ENCODE results near the gene CUEDC1. TPM values are rescaled to one million over a fixed set of nuclear protein-coding genes. Genes with fewer than 3 reads are reported as not detected.

Gene CUEDC1
- total RNA-seq, 4 donors from 2014 or later: 7.9 to 63.6 (median 18.8) TPM

DNA sequence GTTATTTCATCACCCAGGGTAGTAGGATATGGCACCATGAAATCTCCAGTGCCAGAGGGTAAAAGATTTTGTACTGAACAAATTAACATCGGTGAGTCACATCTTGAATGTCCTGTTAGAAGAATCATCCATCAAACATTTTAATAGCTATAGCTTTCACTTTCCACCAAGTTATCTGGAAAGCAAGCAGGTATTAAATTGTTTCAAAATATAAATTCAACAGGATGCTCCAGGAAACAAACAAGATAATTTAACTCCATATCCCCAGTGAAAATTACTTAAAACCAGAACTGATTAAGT, 30.4 kb upstream of the CUEDC1 start:
- Histone ChIP-seq H3K27me3 (no peaks in the 10 kb centered on the region), H3K9me3 (no peaks in the 10 kb centered on the region), H3K4me1 (peaks cover 8 to 13% of the 10 kb centered on the region in 2 donors), H3K27ac (peak overlapping the region; percentile 96 to 98), H3K4me3 (no peak overlapping the region), H3K36me3 (no peaks in the 10 kb centered on the region)
- no peak for DNase-seq
- TF ChIP-seq POLR2A (IDR thresholded peaks at IDR 0.05): no peak
- TF ChIP-seq, protein P1, sequence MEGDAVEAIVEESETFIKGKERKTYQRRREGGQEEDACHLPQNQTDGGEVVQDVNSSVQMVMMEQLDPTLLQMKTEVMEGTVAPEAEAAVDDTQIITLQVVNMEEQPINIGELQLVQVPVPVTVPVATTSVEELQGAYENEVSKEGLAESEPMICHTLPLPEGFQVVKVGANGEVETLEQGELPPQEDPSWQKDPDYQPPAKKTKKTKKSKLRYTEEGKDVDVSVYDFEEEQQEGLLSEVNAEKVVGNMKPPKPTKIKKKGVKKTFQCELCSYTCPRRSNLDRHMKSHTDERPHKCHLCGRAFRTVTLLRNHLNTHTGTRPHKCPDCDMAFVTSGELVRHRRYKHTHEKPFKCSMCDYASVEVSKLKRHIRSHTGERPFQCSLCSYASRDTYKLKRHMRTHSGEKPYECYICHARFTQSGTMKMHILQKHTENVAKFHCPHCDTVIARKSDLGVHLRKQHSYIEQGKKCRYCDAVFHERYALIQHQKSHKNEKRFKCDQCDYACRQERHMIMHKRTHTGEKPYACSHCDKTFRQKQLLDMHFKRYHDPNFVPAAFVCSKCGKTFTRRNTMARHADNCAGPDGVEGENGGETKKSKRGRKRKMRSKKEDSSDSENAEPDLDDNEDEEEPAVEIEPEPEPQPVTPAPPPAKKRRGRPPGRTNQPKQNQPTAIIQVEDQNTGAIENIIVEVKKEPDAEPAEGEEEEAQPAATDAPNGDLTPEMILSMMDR (IDR thresholded peaks at IDR 0.05): no peak
- intact Hi-C loops (cut with DNase I; ENCODE audit: low total_unique reads): no loop called here

DNA sequence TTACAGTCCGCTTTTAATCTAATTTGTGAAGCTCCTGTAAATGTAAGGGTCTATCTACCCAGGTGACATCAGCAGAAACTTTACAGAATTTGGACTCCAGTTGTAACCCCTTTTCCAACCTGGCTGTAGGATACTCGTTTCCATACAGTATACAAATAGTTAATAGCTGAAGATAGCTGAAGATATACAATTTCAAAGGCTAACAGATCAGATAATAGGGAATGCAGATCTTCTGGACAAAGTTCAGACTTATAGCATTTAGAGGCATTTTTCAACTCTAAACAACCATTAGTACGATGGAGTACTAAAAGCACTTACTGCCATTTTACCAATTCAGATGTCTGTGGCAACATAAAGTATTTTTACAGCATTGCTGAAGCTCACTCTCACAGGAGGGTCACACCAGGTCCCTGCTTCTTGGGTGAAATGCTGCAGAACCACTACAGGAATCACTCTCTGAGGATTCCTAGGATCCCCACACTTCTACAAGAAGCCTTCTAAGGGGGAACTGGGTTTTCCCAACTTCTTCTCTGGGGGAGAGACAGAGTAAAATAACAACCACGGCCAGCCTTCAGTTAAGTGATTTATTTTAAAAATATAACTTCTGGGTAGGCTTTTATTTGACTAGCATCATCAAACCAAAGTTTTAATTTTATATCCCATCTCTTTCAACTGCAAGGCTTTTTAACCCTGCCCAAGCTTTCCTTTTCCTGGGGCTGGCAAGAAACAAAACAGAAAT, 29.9 kb upstream of the CUEDC1 start:
- Histone ChIP-seq H3K27ac (peak overlapping the region; percentile 96 to 98), H3K4me3 (no peak overlapping the region), H3K27me3 (no peaks in the 10 kb centered on the region), H3K4me1 (peaks cover 8 to 13% of the 10 kb centered on the region in 2 donors), H3K36me3 (no peaks in the 10 kb centered on the region), H3K9me3 (no peaks in the 10 kb centered on the region)
- intact Hi-C loops (cut with DNase I; ENCODE audit: low total_unique reads): no loop called here
- TF ChIP-seq POLR2A (IDR thresholded peaks at IDR 0.05): no peak
- TF ChIP-seq, protein P1 (IDR thresholded peaks at IDR 0.05): no peak
- DNase-seq: no peak

DNA sequence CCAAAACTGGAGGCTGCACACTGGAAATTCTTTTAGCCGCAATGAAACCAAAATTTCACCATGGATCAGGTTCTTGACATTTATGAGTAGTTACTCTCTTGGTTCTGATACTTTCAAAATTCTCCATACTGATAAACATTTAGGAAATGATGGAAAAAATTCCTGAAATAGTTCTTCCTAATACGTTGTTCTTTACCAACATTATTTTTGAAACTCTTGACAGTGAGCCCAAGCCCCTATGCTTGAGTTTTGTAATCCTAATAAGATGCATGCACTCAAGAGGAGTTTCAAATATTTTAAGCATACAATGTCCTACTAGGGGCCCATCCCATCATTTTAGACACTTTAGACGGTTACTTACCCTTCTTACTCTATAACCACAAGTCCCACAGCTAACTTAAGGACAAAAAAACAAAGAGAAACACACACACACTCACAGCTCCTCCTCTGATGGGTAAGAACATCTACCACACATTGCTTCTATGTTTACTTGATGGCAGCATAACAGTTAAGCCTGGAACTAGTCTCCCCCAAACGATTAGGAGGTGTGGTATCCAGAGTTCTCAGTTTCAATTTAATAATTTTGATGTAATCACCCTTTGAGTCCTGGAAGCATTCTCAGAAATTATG, 29.2 kb upstream of the CUEDC1 start:
- peaks cover 8 to 13% of the 10 kb centered on the region in 2 donors for H3K4me1 ChIP-seq

DNA sequence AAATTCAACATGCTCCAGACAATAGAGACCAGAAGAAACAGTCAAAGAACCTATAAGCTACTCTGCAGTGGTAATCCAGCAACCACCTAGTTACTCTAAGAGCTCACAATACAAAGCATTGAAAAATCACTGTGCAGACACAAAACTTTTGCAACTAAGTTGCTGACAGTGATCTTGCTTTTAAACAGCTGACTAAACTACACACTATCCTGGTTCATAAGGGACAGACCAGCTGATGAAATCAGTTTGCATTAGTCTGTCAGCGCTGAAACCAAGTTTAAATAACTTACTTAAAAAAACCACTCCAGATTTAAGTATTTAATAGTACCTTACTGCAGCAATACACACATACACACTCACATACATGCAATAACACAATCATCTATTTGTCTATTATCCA, 28.2 kb upstream of the CUEDC1 start:
- no peak for DNase-seq
- Histone ChIP-seq H3K36me3 (no peaks in the 10 kb centered on the region), H3K4me1 (peaks cover 8 to 13% of the 10 kb centered on the region in 2 donors), H3K9me3 (no peaks in the 10 kb centered on the region), H3K27ac (no peak overlapping the region), H3K27me3 (no peaks in the 10 kb centered on the region), H3K4me3 (no peak overlapping the region)
- TF ChIP-seq, protein P1 (IDR thresholded peaks at IDR 0.05): no peak
- TF ChIP-seq POLR2A (IDR thresholded peaks at IDR 0.05): no peak
- intact Hi-C loops (cut with DNase I; ENCODE audit: low total_unique reads): no loop called here

More for the DNA sequence above, 29.2 kb upstream of the CUEDC1 start:
- H3K9me3 ChIP-seq: no peaks in the 10 kb centered on the region
- H3K4me3 ChIP-seq: no peak overlapping the region
- H3K27ac ChIP-seq: peak overlapping the region; percentile 96 to 98
- no peaks in the 10 kb centered on the region for H3K36me3 ChIP-seq
- no peak for DNase-seq
- intact Hi-C loops (cut with DNase I; ENCODE audit: low total_unique reads): no loop called here
- no peaks in the 10 kb centered on the region for H3K27me3 ChIP-seq
- TF ChIP-seq, protein P1 (IDR thresholded peaks at IDR 0.05): no peak
- TF ChIP-seq POLR2A (IDR thresholded peaks at IDR 0.05): no peak

DNA sequence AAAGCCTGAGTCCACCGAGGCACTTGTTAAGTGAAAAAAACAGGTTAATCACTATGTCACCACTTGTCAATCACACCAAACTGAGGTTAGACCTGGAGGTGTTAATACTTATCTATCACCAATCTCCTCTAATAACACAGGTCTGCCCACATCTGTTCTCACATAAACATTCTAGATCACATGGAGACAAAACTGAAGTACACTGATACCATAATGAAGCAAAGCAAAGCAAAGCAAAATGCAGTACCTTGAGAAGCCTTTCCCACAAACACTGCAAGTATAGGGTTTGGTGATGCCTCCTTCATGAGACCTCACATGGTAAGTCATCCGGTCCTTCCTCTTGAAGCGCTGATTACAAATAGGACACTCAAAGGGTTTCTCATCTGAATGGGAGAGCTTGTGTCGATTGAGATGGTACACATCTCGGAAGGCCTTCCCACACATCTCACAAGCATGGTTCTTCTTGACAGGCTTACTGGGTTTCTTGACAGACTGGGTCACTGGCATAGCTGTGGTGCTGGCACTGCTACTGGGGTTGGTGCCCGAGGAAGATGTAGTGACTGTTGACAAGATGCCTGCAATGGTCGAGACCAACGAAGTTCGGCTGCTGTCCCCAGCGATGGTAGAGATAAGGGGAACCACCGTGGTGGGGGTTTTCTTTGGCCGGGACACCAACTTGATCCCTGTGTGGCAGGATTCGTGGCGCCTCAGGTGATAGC, 27.4 kb upstream of the CUEDC1 start:
- H3K4me1 ChIP-seq: peaks cover 8 to 13% of the 10 kb centered on the region in 2 donors
- no peak overlapping the region for H3K4me3 ChIP-seq
- intact Hi-C loops (cut with DNase I; ENCODE audit: low total_unique reads): no loop called here
- H3K27ac ChIP-seq: no peak overlapping the region
- no peaks in the 10 kb centered on the region for H3K9me3 ChIP-seq
- TF ChIP-seq, protein P1 (IDR thresholded peaks at IDR 0.05): no peak
- no peak for DNase-seq
- H3K27me3 ChIP-seq: no peaks in the 10 kb centered on the region
- no peaks in the 10 kb centered on the region for H3K36me3 ChIP-seq
